Caco-2 (cell line): ENCODE measurements around the gene COL5A1. TPM values are rescaled to one million over a fixed set of nuclear protein-coding genes. Genes with fewer than 3 reads are reported as not detected.

ENCODE experiments used
- BruUV-seq: library from RNA; stranded (reverse); fragments of 400-500 nt; replicated peaks from 2 replicates; lab custom pipeline; 2021; lab: Mats Ljungman, UMichigan
- CTCF ChIA-PET: fragments of 300-600 bp; sonication (Branson Sonifier 250); formaldehyde crosslinking; loops from one replicate; lab custom pipeline; 2022; ENCODE audit warnings: antibody characterized with exemption; lab: Charles Lee
- POLR2A ChIA-PET: fragments of 300-600 bp; sonication (Branson Sonifier 250); formaldehyde crosslinking; loops from one replicate; lab custom pipeline; 2022; ENCODE audit warnings: antibody characterized with exemption; lab: Charles Lee
- DNase-seq, 2 experiments: peaks; one replicate each; pipeline versions ENCODE4 v3.0.0 to v3.0.0-alpha.2; 2020 to 2022
- H3K27me3 ChIP-seq: replicated peaks from 2 replicates; pipeline ENCODE4 v1.6.0; 2011; ENCODE audit warnings: low read length; ENCODE audit not compliant: control insufficient read depth, insufficient read depth
- H3K36me3 ChIP-seq: 2 replicates; pipeline ENCODE4 v1.5.1; 2011; ENCODE audit warnings: low read length; ENCODE audit not compliant: control insufficient read depth, insufficient read depth
- H3K4me1 ChIP-seq: fragments of 250-450 bp; sonication (Bioruptor Pico); 2 replicates; pipeline ENCODE4 v1.5.1; 2020; ENCODE audit warnings: mild to moderate bottlenecking
- H3K4me3 ChIP-seq: 2 replicates; pipeline ENCODE4 v1.5.1; 2011; ENCODE audit warnings: low read depth, mild to moderate bottlenecking, control low read depth, low read length
- H3K9me3 ChIP-seq: fragments of 250-450 bp; sonication (Bioruptor Pico); 2 replicates; pipeline ENCODE4 v1.5.1; 2020; ENCODE audit warnings: mild to moderate bottlenecking, moderate library complexity
- H3K27ac Mint-ChIP-seq: one replicate; pipeline ENCODE4 v1.8.0; 2022; ENCODE audit warnings: mixed read lengths; ENCODE audit not compliant: unreplicated experiment
- H3K27me3 Mint-ChIP-seq: one replicate; pipeline ENCODE4 v1.8.0; 2022; ENCODE audit warnings: mixed read lengths; ENCODE audit not compliant: insufficient read depth, unreplicated experiment
- H3K36me3 Mint-ChIP-seq: one replicate; pipeline ENCODE4 v1.8.0; 2022; ENCODE audit warnings: mild to moderate bottlenecking, mixed read lengths; ENCODE audit not compliant: insufficient read depth, unreplicated experiment
- H3K4me1 Mint-ChIP-seq: one replicate; pipeline ENCODE4 v1.8.0; 2022; ENCODE audit warnings: low read depth, mixed read lengths; ENCODE audit not compliant: unreplicated experiment
- H3K4me3 Mint-ChIP-seq: one replicate; pipeline ENCODE4 v1.8.0; 2022; ENCODE audit warnings: mild to moderate bottlenecking, moderate library complexity, mixed read lengths; ENCODE audit not compliant: unreplicated experiment
- H3K9me3 Mint-ChIP-seq: one replicate; pipeline ENCODE4 v1.8.0; 2022; ENCODE audit warnings: mixed read lengths; ENCODE audit not compliant: unreplicated experiment
- intact Hi-C: fragments of 100-400 bp; cut with micrococcal nuclease; formaldehyde crosslinking; loops from one replicate; pipeline ENCODE4 v1.10.0; 2022; ENCODE audit not compliant: unreplicated experiment
- total RNA-seq: library from RNA; stranded (reverse); gene quantifications from 2 replicates; pipeline ENCODE4 v1.2.3, GENCODE V29; 2022
- TF ChIP-seq, protein P1 (sequence below), 2 experiments: fragments of 200-600 bp in 1 of 2; IDR thresholded peaks; 1 replicate in 1 of 2; 2 replicates in 1 of 2; pipeline versions ENCODE4 v1.5.1 to v1.8.0; 2011 to 2022; ENCODE audit warnings: antibody characterized with exemption in 1 of 2, control low read depth in 1 of 2, inconsistent platforms in 1 of 2, low read depth in 1 of 2, low read length in 1 of 2, mild to moderate bottlenecking in 1 of 2, moderate library complexity in 1 of 2; ENCODE audit not compliant: insufficient read depth in 1 of 2, severe bottlenecking in 1 of 2, unreplicated experiment in 1 of 2

Gene COL5A1
- total RNA-seq, 1 experiment from 2014 or later: 4.8 TPM

GRCh38 chr9:134888603-134889190 lies 247.1 kb downstream of the COL5A1 start:
- ChIA-PET CTCF (no interaction called here), POLR2A (no interaction called here)
- Histone ChIP-seq H3K27me3 (no peaks in the 10 kb centered on the region; the same call in 1 of the 2 replicates), H3K4me1 (no peaks in the 10 kb centered on the region), H3K9me3 (no peaks in the 10 kb centered on the region; the same call in 1 of the 2 replicates), H3K36me3 (no peaks in the 10 kb centered on the region), H3K4me3 (no peak overlapping the region)
- Mint-ChIP-seq H3K27me3 (peaks cover 9% of the 10 kb centered on the region), H3K36me3 (peaks cover 6% of the 10 kb centered on the region), H3K4me1 (no peaks in the 10 kb centered on the region), H3K9me3 (no peaks in the 10 kb centered on the region), H3K27ac (no peak overlapping the region), H3K4me3 (no peak overlapping the region)
- TF ChIP-seq, protein P1, sequence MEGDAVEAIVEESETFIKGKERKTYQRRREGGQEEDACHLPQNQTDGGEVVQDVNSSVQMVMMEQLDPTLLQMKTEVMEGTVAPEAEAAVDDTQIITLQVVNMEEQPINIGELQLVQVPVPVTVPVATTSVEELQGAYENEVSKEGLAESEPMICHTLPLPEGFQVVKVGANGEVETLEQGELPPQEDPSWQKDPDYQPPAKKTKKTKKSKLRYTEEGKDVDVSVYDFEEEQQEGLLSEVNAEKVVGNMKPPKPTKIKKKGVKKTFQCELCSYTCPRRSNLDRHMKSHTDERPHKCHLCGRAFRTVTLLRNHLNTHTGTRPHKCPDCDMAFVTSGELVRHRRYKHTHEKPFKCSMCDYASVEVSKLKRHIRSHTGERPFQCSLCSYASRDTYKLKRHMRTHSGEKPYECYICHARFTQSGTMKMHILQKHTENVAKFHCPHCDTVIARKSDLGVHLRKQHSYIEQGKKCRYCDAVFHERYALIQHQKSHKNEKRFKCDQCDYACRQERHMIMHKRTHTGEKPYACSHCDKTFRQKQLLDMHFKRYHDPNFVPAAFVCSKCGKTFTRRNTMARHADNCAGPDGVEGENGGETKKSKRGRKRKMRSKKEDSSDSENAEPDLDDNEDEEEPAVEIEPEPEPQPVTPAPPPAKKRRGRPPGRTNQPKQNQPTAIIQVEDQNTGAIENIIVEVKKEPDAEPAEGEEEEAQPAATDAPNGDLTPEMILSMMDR (IDR thresholded peaks at IDR 0.05; ENCODE audit: insufficient read depth in 1 of 2, low read depth in 1 of 2, low read length in 1 of 2, severe bottlenecking in 1 of 2, unreplicated experiment in 1 of 2): no peak
- intact Hi-C loops: no loop called here
- DNase-seq: no peak
- no TSS peak for BruUV-seq

DNA sequence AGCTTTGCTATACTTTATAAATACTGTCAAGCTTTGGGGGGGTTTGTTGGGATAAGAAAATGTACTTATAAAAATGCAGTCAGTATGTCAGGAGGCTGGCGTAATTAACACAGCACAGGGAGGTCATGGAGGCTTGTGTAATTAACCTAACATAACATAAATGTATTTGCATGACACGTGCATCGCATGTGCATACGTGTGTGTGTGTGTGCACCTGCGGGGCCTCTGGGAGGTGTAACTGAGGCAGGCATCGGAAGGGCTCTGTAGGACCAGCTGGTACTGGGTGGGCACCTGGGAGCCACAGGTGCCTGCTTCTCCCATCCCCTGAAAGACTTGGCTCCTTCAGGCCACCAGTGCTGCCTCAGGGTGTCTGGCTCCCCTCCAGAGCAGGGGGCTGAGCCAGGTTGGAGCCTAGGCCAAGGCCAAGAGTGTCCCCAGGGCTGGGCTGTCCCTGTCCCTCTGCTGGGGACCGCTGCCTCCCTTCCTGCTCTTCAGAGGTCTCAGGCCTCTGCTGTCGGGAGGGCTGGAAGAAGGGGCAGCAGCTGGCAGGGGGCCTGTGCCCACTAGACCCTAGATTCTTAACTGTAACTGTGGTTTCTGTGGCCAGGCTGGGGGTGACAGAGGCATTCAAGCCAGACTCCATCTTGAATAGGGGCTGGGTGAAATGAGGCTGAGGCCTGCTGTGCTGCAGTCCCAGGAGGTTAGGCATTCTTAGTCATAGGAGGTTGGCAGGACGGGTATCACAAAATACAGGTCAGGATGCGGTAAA lies 248.0 kb downstream of the COL5A1 start:
- Mint-ChIP-seq H3K27me3 (peaks cover 9% of the 10 kb centered on the region), H3K36me3 (peaks cover 6% of the 10 kb centered on the region), H3K4me1 (no peaks in the 10 kb centered on the region), H3K9me3 (no peaks in the 10 kb centered on the region), H3K4me3 (no peak overlapping the region), H3K27ac (no peak overlapping the region)
- ChIA-PET CTCF (no interaction called here), POLR2A (interaction anchor here (0.5 kb wide), 1 partner anchor 118 kb away, joined by 4 read pairs; no protein-coding TSS in a partner anchor)
- intact Hi-C loops: no loop called here
- no peaks in the 10 kb centered on the region; the same call in 1 of the 2 replicates for H3K9me3 ChIP-seq
- TF ChIP-seq, protein P1 (IDR thresholded peaks at IDR 0.05; ENCODE audit: insufficient read depth in 1 of 2, low read depth in 1 of 2, low read length in 1 of 2, severe bottlenecking in 1 of 2, unreplicated experiment in 1 of 2): no peak
- H3K27me3 ChIP-seq: no peaks in the 10 kb centered on the region; the same call in 1 of the 2 replicates
- BruUV-seq: no TSS peak
- H3K4me3 ChIP-seq: no peak overlapping the region
- no peaks in the 10 kb centered on the region for H3K4me1 ChIP-seq
- DNase-seq: no peak
- H3K36me3 ChIP-seq: no peaks in the 10 kb centered on the region

- H3K27me3 ChIP-seq: no peaks in the 10 kb centered on the region; the same call in 1 of the 2 replicates
- intact Hi-C loops: no loop called here
- H3K9me3 Mint-ChIP-seq: no peaks in the 10 kb centered on the region
- no peak overlapping the region for H3K4me3 ChIP-seq
- no peaks in the 10 kb centered on the region; the same call in 1 of the 2 replicates for H3K9me3 ChIP-seq
- H3K4me1 ChIP-seq: no peaks in the 10 kb centered on the region
- TF ChIP-seq, protein P1 (IDR thresholded peaks at IDR 0.05; ENCODE audit: insufficient read depth in 1 of 2, low read depth in 1 of 2, low read length in 1 of 2, severe bottlenecking in 1 of 2, unreplicated experiment in 1 of 2): no peak
- H3K27me3 Mint-ChIP-seq: peaks cover 9% of the 10 kb centered on the region
- ChIA-PET CTCF (no interaction called here), POLR2A (no interaction called here)
- H3K36me3 ChIP-seq: no peaks in the 10 kb centered on the region
- no peaks in the 10 kb centered on the region for H3K4me1 Mint-ChIP-seq
- no peak for DNase-seq
- no peak overlapping the region for H3K27ac Mint-ChIP-seq
- peaks cover 6% of the 10 kb centered on the region for H3K36me3 Mint-ChIP-seq
- no TSS peak for BruUV-seq
- H3K4me3 Mint-ChIP-seq: no peak overlapping the region
These were observed 248.5 kb downstream of the COL5A1 start for GRCh38 chr9:134890155-134890495.
